ENCODE data around the gene ANKRD13A.

Gene ANKRD13A

GRCh38 chr12:109998904-109999648 lies at the start of gene ANKRD13A:
Gene ANKRD13A (plus strand): TSS chr12:109999430. CDS start chr12:109999689, 259 bp downstream.
- DNase-seq: peak; percentile 74

GRCh38 chr12:109950625-109951024 lies 48.6 kb upstream of the ANKRD13A start:
- DNase-seq: no peak

GRCh38 chr12:109951136-109951535 lies 48.1 kb upstream of the ANKRD13A start:
- no peak for DNase-seq

GRCh38 chr12:109951751-109952150 lies 47.5 kb upstream of the ANKRD13A start:
- DNase-seq: no peak

DNA sequence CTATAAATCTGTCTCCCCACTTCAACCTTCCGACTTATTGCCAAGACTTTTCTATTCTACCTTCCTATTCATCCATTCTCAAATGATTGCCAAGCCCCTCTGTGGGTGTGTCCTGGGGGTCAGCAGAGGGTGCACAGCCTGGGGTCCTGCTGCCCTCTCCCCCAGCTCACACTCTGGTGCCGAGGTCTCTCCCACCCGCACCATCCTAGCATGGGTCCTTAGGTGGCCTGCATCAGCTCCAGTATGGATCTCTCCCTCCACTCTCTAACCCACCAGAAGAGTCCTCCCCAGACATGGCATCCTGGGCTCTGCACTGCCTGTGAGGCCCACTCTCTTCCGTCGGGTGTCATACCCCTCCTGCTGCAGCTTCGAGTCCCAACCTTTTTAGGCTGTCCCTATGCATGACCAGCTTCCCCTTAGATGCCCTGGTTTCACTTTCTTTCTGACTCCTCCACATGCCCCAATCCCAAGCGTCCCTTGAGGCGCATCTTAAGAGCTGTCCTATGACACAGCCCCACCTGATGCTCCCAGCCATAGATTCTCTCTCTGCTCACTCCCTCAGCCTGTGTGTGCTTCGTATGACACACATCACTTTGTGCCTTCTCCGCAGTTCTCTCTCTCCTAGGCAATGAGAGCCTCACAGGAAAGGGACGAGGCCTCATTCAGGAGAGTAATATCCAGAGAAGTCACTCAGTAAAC lies 46.9 kb upstream of the ANKRD13A start:
- no peak for DNase-seq

DNA sequence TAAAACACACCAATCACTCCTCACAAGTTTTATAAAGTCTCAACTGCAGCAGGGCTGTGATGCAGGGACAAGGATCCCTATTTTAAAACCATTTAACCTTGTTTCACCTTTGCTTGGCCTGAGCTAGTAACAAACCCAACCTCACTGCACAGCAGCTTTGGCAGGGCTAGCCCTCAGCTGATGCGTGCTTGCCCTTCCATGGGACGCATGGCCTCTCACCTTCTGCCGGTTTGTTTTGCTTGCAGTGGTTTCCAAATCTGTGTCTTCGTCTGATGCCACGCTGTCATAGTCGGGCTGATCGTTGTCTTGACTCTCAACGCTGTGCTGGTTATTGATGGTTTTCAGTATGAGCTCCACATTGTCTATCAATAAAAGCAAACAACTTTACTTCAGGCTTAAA lies 46.4 kb upstream of the ANKRD13A start:
- no peak for DNase-seq

GRCh38 chr12:109953656-109954055 lies 45.6 kb upstream of the ANKRD13A start:
- no peak for DNase-seq

DNA sequence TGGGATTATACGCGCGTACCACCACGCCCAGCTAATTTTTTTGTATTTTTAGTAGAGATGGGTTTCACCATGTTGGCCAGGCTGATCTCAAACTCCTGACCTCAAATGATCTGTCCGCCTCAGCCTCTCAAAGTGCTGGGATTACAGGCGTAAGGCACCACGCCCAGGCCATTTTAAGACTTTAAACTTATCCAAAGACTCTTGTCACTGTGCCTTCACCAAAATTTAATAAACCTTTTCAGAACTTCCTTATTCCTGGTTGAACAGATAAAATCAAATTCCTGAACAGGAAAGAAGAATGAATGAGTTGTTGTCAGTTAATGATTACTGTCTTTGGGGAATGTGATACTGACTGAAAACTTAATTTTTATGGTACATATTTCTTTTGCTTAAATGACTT lies 40.9 kb upstream of the ANKRD13A start:
- DNase-seq: no peak

DNA sequence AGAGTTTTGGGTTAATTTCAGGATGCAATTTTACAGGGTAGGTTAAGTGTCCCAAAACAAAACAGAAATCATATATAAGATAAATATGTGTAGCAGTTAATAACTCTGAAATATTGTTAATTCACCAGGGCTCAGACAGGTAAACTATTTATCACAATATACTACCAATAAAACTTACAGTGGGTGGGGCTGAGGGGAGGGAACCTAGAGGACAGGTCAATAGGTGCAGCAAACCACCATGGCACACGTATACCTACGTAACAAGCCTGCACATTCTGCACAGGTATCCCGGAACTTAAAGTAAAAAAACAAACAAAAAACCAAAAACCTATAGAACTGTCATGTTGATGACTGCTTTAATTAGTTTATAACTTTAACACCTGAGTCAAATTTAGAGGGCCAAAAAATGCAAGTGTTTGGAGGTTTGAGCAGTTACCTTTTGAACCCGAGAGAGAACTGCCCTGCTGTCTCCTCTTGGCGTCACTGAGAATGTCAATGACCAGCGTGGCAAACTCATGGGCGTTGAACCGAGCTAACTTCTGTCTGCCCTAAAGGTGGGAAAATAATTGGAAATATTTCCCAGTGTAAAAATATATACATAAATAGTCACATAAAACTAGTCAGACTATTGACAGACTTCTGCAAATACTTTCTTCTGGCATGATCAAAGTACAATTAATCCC lies 39.7 kb upstream of the ANKRD13A start:
- no peak for DNase-seq

DNA sequence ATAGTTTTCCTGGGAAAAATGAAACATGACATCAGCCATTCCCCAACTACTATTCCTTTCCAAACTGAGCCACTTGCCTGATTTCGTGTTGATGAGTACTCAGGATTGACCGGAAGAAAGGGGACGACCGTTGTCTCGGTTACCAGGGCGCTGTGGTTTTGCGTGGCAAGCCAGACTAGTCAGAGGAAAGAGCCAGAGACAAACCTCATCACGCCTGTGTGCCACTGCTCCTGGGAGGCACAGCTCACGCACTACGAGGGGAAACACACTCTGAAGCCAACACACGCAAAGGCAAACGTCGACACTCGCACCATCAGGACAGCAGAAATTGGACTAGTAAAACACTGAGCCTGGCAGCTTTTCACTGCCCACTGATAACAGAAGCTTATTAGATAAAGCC lies 38.0 kb upstream of the ANKRD13A start:
- DNase-seq: no peak

- no peak for DNase-seq
Observed at GRCh38 chr12:109961612-109962011, 37.6 kb upstream of the ANKRD13A start.

GRCh38 chr12:109962398-109962797 lies 36.8 kb upstream of the ANKRD13A start:
- no peak for DNase-seq

DNA sequence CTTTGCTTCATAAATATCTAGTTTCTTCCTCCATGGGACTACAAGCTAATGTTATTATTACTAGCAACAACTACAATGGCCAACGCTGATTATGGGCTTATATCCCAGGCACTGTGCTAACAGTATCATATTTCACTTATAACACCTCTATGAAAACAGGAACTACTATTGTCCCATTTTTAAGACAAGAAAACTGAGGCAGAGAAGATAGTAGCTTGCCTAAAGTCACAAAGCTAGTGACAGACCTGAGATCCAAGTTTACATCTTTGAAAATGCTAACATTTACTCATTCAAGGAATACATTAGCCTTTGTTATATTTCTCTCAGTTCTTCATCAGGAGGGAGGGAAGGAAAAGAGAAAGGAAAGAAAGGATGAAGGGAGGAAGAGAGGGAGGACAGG lies 35.9 kb upstream of the ANKRD13A start:
- DNase-seq: no peak

- no peak for DNase-seq
Observed at GRCh38 chr12:109963743-109964429, 35.3 kb upstream of the ANKRD13A start.

GRCh38 chr12:109966546-109966945 lies 32.7 kb upstream of the ANKRD13A start:
- no peak for DNase-seq

- DNase-seq: no peak
Observed at GRCh38 chr12:109967383-109968031, 31.7 kb upstream of the ANKRD13A start.

- no peak for DNase-seq
Observed at GRCh38 chr12:109968032-109968420, 31.2 kb upstream of the ANKRD13A start.

GRCh38 chr12:109968801-109969200 lies 30.4 kb upstream of the ANKRD13A start:
- no peak for DNase-seq

GRCh38 chr12:109972821-109973220 lies 26.4 kb upstream of the ANKRD13A start:
- no peak for DNase-seq

- DNase-seq: no peak
Observed at GRCh38 chr12:109981311-109981710, 17.9 kb upstream of the ANKRD13A start.

- DNase-seq: no peak
Observed at GRCh38 chr12:109982210-109982609, 17.0 kb upstream of the ANKRD13A start.

DNA sequence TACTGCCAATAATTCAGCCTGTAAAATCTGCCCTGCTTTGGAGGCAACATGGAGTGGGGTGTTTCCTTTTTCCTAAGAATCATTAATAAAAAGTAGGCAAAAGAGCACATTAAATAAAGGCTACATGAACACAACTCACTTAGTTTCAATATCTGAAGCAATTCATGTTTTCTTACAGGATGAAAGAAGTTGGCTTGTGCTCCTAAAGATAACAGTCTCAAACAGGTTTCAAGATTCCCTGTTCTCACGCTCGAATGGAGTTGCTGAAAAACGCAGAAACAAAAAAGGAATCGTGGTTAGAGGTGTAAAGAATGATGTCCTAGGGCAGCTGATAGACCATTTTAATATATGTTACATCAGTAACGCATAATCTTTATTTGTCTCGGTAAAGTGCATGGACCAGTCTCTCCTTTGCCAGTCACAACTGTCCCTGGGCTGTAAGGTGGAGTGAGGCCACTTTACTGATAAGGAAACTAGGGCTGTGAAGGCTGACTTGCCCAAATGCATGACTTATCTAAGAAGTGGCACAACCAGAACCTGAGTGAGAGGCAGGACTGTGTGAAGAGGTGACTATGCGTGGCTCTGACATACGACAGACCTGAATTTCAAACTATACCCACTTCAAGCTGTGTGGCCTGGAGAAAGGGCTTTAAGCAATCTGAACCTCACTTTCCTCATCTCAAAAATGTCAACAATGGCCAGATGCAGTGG lies 15.6 kb upstream of the ANKRD13A start:
- no peak for DNase-seq
